Measurements from ENCODE around the gene RAP1B. TPM values are rescaled to one million over a fixed set of nuclear protein-coding genes. Genes with fewer than 3 reads are reported as not detected.
"Not testable (repeated sequence)": the region's sequence is repeated elsewhere in the genome, so short reads cannot be mapped to it uniquely, and the experiment has no call there.

Gene RAP1B
- total RNA-seq, 2 donors from 2014 or later: 162 to 209 TPM

- Mint-ChIP-seq H3K4me3 (peak overlapping the region in 1 of 2 donors; percentile 25), H3K9me3 (peaks cover 0 to 3% of the 10 kb centered on the region in 2 donors), H3K27me3 (ENCODE audit: low read depth) (no peaks in the 10 kb centered on the region), H3K4me1 (ENCODE audit: low read depth) (peaks cover 89% of the 10 kb centered on the region), H3K36me3 (ENCODE audit: insufficient read depth in 2 of 2) (peaks cover 18 to 29% of the 10 kb centered on the region in 2 donors), H3K27ac (peak overlapping the region; percentile 5)
- ATAC-seq (replicated peaks in 1 of 2): peak in 1 of 2 donors; percentile 10
- no peak for DNase-seq
Observed at GRCh38 chr12:68630050-68630449, 19.4 kb downstream of the RAP1B start.

- Mint-ChIP-seq H3K4me1 (ENCODE audit: low read depth) (peaks cover 88% of the 10 kb centered on the region), H3K27me3 (ENCODE audit: low read depth) (no peaks in the 10 kb centered on the region), H3K36me3 (ENCODE audit: insufficient read depth in 2 of 2) (peaks cover 18 to 24% of the 10 kb centered on the region in 2 donors), H3K4me3 (peak overlapping the region in 1 of 2 donors; percentile 31), H3K9me3 (peaks cover 0 to 3% of the 10 kb centered on the region in 2 donors), H3K27ac (peak overlapping the region; percentile 61)
- ATAC-seq (replicated peaks in 1 of 2) (no peak), DNase-seq (no peak)
Observed at GRCh38 chr12:68630598-68630997, 19.9 kb downstream of the RAP1B start.

- H3K36me3 Mint-ChIP-seq (ENCODE audit: insufficient read depth in 2 of 2): peaks cover 14 to 18% of the 10 kb centered on the region in 2 donors
- DNase-seq (no peak), ATAC-seq (replicated peaks in 1 of 2) (no peak)
- peak overlapping the region in 1 of 2 donors; percentile 27 for H3K4me3 Mint-ChIP-seq
- H3K4me1 Mint-ChIP-seq (ENCODE audit: low read depth): peaks cover 93% of the 10 kb centered on the region
- H3K27ac Mint-ChIP-seq: peak overlapping the region; percentile 74
- H3K27me3 Mint-ChIP-seq (ENCODE audit: low read depth): no peaks in the 10 kb centered on the region
- H3K9me3 Mint-ChIP-seq: peaks cover 0 to 3% of the 10 kb centered on the region in 2 donors
Observed at GRCh38 chr12:68631227-68631626, 20.5 kb downstream of the RAP1B start.

GRCh38 chr12:68632486-68632885 lies 21.8 kb downstream of the RAP1B start:
- ATAC-seq (replicated peaks in 1 of 2) (no peak), DNase-seq (no peak)
- H3K36me3 Mint-ChIP-seq (ENCODE audit: insufficient read depth in 2 of 2): peaks cover 2 to 8% of the 10 kb centered on the region in 2 donors
- no peaks in the 10 kb centered on the region for H3K9me3 Mint-ChIP-seq
- H3K4me1 Mint-ChIP-seq (ENCODE audit: low read depth): peaks cover 87% of the 10 kb centered on the region
- H3K27me3 Mint-ChIP-seq (ENCODE audit: low read depth): no peaks in the 10 kb centered on the region
- peak overlapping the region; percentile 34 for H3K27ac Mint-ChIP-seq
- H3K4me3 Mint-ChIP-seq: no peak overlapping the region

- Mint-ChIP-seq H3K36me3 (ENCODE audit: insufficient read depth in 2 of 2) (peaks cover 2 to 7% of the 10 kb centered on the region in 2 donors), H3K4me3 (peak overlapping the region in 1 of 2 donors; percentile 20), H3K27me3 (ENCODE audit: low read depth) (no peaks in the 10 kb centered on the region), H3K9me3 (no peaks in the 10 kb centered on the region), H3K4me1 (ENCODE audit: low read depth) (peaks cover 77% of the 10 kb centered on the region), H3K27ac (peak overlapping the region; percentile 34)
- DNase-seq (no peak), ATAC-seq (replicated peaks in 1 of 2) (no peak)
Observed at GRCh38 chr12:68633614-68634558, 23.2 kb downstream of the RAP1B start.

- peak in 1 of 2 donors; percentile 21 for ATAC-seq (replicated peaks in 1 of 2)
Observed at GRCh38 chr12:68636268-68636667, 25.6 kb downstream of the RAP1B start.

GRCh38 chr12:68637439-68637838 lies 26.7 kb downstream of the RAP1B start:
- not testable (repeated sequence) for H3K9me3 Mint-ChIP-seq; H3K36me3 Mint-ChIP-seq (ENCODE audit: insufficient read depth in 2 of 2); H3K27me3 Mint-ChIP-seq (ENCODE audit: low read depth); ATAC-seq (replicated peaks in 1 of 2); DNase-seq
- Mint-ChIP-seq H3K27ac (peak overlapping the region; percentile 74), H3K4me1 (ENCODE audit: low read depth) (peaks cover 80% of the 10 kb centered on the region), H3K4me3 (peak overlapping the region in 1 of 2 donors; percentile 58)

More at GRCh38 chr12:68636268-68636667, 25.6 kb downstream of the RAP1B start:
- Mint-ChIP-seq H3K9me3 (no peaks in the 10 kb centered on the region), H3K4me1 (ENCODE audit: low read depth) (peaks cover 78% of the 10 kb centered on the region), H3K4me3 (no peak overlapping the region), H3K27me3 (ENCODE audit: low read depth) (no peaks in the 10 kb centered on the region), H3K27ac (peak overlapping the region; percentile 24), H3K36me3 (ENCODE audit: insufficient read depth in 2 of 2) (peaks cover 2 to 4% of the 10 kb centered on the region in 2 donors)
- DNase-seq: no peak

- peaks cover 2 to 8% of the 10 kb centered on the region in 2 donors for H3K36me3 Mint-ChIP-seq (ENCODE audit: insufficient read depth in 2 of 2)
Observed at GRCh38 chr12:68638171-68638570, 27.5 kb downstream of the RAP1B start.

GRCh38 chr12:68638721-68639395 lies 28.2 kb downstream of the RAP1B start:
- Mint-ChIP-seq H3K27me3 (ENCODE audit: low read depth) (no peaks in the 10 kb centered on the region), H3K36me3 (ENCODE audit: insufficient read depth in 2 of 2) (peaks cover 2 to 10% of the 10 kb centered on the region in 2 donors), H3K4me3 (peak overlapping the region in 1 of 2 donors; percentile 40), H3K4me1 (ENCODE audit: low read depth) (peaks cover 75% of the 10 kb centered on the region), H3K9me3 (no peaks in the 10 kb centered on the region), H3K27ac (peak overlapping the region; percentile 84)
- no peak for ATAC-seq (replicated peaks in 1 of 2)
- DNase-seq: no peak

More at GRCh38 chr12:68638171-68638570, 27.5 kb downstream of the RAP1B start:
- no peaks in the 10 kb centered on the region for H3K27me3 Mint-ChIP-seq (ENCODE audit: low read depth)
- no peak for ATAC-seq (replicated peaks in 1 of 2)
- H3K4me3 Mint-ChIP-seq: no peak overlapping the region
- no peak for DNase-seq
- H3K27ac Mint-ChIP-seq: peak overlapping the region; percentile 74
- peaks cover 77% of the 10 kb centered on the region for H3K4me1 Mint-ChIP-seq (ENCODE audit: low read depth)
- no peaks in the 10 kb centered on the region for H3K9me3 Mint-ChIP-seq

GRCh38 chr12:68639396-68639767 lies 28.7 kb downstream of the RAP1B start:
- H3K36me3 Mint-ChIP-seq (ENCODE audit: insufficient read depth in 2 of 2): peaks cover 2 to 10% of the 10 kb centered on the region in 2 donors
- ATAC-seq (replicated peaks in 1 of 2) (peak in 1 of 2 donors; percentile 24), DNase-seq (no peak)
- H3K4me3 Mint-ChIP-seq: peak overlapping the region in 1 of 2 donors; percentile 40
- no peaks in the 10 kb centered on the region for H3K9me3 Mint-ChIP-seq
- peak overlapping the region; percentile 84 for H3K27ac Mint-ChIP-seq
- peaks cover 74% of the 10 kb centered on the region for H3K4me1 Mint-ChIP-seq (ENCODE audit: low read depth)
- H3K27me3 Mint-ChIP-seq (ENCODE audit: low read depth): no peaks in the 10 kb centered on the region

- peak; percentile 43 to 57 for DNase-seq
- peak overlapping the region; percentile 69 to 77 for H3K4me3 Mint-ChIP-seq
- H3K27ac Mint-ChIP-seq: peak overlapping the region; percentile 94
- peak; percentile 90 to 93 for ATAC-seq (replicated peaks in 1 of 2)
- H3K4me1 Mint-ChIP-seq (ENCODE audit: low read depth): peaks cover 74% of the 10 kb centered on the region
- H3K9me3 Mint-ChIP-seq: no peaks in the 10 kb centered on the region
- no peaks in the 10 kb centered on the region for H3K27me3 Mint-ChIP-seq (ENCODE audit: low read depth)
- peaks cover 2 to 15% of the 10 kb centered on the region in 2 donors for H3K36me3 Mint-ChIP-seq (ENCODE audit: insufficient read depth in 2 of 2)
Observed at GRCh38 chr12:68641138-68641537, 30.4 kb downstream of the RAP1B start.

GRCh38 chr12:68646484-68646883 lies 35.8 kb downstream of the RAP1B start:
- Mint-ChIP-seq H3K27me3 (ENCODE audit: low read depth) (no peaks in the 10 kb centered on the region), H3K9me3 (no peaks in the 10 kb centered on the region), H3K4me1 (ENCODE audit: low read depth) (peaks cover 75% of the 10 kb centered on the region), H3K27ac (peak overlapping the region; percentile 20), H3K36me3 (ENCODE audit: insufficient read depth in 2 of 2) (peaks cover 4 to 30% of the 10 kb centered on the region in 2 donors), H3K4me3 (no peak overlapping the region)
- DNase-seq: no peak
- no peak for ATAC-seq (replicated peaks in 1 of 2)

GRCh38 chr12:68647507-68647906 lies 36.8 kb downstream of the RAP1B start:
- DNase-seq (no peak), ATAC-seq (replicated peaks in 1 of 2) (no peak)
- Mint-ChIP-seq H3K36me3 (ENCODE audit: insufficient read depth in 2 of 2) (peaks cover 3 to 29% of the 10 kb centered on the region in 2 donors), H3K4me3 (peak overlapping the region; percentile 1 to 82), H3K27ac (peak overlapping the region; percentile 94), H3K9me3 (no peaks in the 10 kb centered on the region), H3K27me3 (ENCODE audit: low read depth) (no peaks in the 10 kb centered on the region), H3K4me1 (ENCODE audit: low read depth) (peaks cover 65% of the 10 kb centered on the region)
